Muscle of back (tissue), 11 donors: Measurements from ENCODE around the gene CPED1. TPM values are rescaled to one million over a fixed set of nuclear protein-coding genes. Genes with fewer than 3 reads are reported as not detected.
A peak's percentile ranks its signal among the peaks of the same experiment; 100 is the strongest.
"Not testable (repeated sequence)": the region's sequence is repeated elsewhere in the genome, so short reads cannot be mapped to it uniquely, and the experiment has no call there.

Experiments used
- DNase-seq, 3 donors: peaks; one replicate each; pipeline versions ENCODE4 v3.0.0 to v3.0.0-alpha.2; 2013
- polyA plus RNA-seq, 10 donors: library from polyadenylated mRNA; unstranded; fragments of 120-200 nt; gene quantifications; one replicate each; pipeline ENCODE4 v1.2.1, GENCODE V29; 2013; ENCODE audit not compliant: insufficient read length in 10 of 10

Gene CPED1
- polyA plus RNA-seq, 10 donors, result 8.7 to 34.2 (median 12.0) TPM

DNA sequence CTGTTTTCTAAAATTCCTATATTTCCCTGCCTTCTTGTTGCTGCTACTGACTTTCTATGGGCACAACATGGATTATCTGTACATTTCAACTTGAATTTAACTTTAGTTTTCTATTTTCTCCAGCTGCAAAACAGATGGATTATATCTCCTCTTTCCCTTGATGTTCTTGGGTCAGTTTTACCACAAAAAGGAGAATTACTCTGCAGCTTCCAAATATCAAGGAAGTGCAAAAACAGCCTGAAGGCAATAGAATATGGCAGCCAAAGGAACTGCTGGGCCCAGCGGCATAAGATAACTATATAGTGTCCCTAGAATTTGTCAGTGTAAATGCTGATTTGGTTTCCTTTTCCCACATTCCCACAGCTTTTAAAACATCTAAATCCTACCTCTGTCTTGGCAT, 29.1 kb downstream of the CPED1 start:
- DNase-seq, result no peak

DNA sequence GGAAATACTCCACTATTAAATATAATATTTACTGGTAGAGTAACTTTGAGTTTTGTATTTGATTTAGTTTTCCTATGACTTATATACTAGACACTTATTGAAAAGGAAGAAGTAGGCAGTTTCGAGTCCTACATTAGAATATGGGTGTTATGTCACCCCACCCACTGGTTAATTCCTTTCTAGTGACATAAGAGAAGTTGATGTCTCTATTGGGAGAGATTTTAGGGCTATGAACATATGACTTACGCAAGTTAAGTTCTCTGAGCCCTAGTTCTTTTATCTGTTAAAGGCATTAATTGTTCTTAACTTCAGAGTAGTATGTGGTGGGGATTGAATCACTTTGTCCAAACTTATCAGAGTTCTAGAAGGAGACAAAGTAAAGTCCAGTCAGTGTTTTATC, 30.5 kb downstream of the CPED1 start:
- peak in 1 of 3 donors; percentile 47 for DNase-seq

DNA sequence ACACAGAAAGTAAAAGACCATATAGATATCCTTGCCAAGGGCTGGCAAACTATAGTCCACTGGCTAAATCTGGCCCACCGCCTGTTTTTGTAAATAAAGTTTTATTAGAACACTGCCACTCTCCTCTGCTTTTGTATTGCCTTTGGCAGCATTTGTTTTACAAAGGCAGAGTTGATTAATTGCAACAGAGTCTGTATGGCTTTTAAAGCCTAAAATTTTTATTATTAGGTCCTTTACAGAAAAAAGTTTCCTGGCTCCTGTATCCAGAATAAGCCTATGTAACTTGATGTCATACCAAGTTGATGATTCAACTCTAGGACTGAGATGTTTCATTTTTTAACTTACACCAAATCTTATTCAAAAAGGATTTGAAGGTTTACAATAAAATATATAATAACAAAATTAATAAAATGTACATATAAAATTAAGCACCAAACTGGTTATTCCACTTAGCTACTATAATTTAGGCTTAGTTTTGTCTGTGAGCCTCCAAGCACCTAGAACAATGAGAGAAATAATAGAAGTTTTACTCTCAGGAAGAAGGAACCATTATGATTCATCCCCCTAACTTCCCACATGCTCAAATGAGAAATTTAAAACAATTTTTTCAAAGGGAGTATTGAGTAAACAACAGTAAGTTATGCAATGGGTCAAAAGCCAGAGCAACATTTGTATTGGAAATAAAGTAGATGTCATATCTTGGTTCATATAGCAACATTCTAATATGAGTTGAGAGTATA, 31.9 kb downstream of the CPED1 start:
- peak in 1 of 3 donors; percentile 28 for DNase-seq

DNA sequence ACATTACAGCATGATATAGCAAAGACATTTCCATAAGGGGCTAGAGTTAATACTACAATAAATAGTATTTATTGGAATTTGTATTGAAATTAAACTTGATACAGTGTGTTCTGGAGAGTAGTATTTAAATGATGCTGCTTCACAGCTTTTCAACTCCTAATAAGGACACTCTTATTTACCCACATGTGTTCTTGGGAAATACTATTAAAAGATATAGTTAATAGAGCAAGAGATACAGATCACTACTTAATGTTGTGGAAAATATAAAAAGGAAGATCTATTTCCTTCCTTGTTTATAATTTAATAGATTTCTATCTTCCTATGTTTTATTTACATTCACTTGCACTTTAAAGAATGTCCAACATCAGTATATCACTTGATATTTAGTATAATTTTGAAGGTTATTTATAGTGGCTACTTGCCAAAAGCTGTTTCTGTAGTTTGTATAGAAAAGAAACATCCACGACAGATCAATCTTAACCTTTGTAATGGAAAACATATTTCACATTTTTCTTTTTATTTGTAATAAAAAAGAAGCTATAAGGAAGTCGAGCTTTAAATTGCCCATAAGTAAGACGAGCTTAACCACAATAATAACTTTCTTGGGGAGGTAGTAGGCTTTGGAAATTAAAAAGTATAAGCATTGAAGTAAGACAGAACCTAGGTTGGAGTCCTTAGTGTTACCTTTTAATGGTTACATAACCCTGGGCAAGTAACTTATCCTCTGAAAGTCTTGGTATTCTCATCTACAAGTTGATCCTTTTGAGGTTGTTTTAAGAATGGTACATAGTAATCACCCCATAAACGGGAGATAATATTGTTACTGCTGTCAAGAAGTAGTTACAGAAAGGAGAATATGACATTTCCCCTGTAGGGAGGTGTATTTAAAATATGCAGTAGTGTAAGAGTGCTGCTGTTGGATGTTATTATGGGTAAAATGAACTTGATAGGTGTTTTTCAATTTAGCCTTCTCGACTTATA, 32.8 kb downstream of the CPED1 start:
- DNase-seq, result no peak

DNA sequence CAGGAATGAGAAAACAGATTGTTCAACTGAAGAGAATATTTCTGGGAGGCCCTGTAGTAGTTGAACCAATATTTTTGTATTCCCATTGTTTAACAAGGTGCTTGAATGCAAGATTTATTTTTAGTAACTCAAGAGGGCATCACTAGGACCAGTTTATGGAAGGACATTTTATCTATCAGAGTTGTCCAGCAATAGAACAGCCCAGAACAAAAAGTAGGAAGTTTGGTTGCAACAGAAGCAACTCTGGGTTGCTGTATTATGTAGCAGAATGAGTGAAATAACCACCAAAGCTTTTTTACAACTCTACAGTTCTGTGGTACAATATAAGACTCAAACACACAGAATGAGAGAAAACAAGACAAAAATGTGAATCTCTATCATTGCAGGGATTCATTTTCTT, 34.7 kb downstream of the CPED1 start:
- DNase-seq, result no peak

DNA sequence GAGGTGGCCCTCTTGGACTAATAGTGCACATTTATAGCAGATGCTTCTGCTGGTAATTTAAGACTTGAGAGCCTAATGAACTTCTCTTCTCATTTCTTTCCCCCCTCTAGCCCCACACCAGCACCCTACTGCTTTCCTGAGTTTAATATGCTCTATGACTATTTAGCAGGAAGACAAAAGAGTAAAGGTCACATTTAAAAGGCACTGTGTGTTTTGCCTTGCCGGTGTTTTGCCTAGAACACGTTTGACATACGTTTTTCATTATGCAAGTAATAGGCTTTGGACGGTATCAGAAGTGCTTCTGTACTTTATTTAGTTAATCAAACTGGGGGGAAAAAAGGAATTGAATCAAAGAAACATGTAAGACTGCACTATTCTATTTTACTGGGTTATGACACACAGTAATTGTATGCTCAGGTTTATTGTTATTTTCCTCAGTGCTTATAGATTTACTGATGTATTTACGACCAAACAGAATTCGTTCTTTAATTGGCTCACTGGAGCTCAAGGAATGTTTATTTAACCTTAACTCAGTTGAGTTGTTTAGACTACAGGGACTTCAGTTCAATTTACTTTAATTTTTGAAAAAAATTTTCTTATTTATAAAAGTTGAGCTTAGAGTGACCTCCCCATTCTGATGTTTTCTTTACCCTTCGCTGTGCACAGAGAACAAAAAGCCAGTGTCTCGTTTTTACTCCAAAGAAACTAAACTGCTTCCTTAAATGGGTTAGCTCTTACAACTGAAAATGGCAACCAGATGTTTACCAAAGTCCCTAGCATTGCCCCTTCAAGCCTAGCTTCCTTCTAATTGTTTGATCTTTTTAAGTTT, 35.4 kb downstream of the CPED1 start:
- DNase-seq, result peak in 1 of 3 donors; percentile 16

DNA sequence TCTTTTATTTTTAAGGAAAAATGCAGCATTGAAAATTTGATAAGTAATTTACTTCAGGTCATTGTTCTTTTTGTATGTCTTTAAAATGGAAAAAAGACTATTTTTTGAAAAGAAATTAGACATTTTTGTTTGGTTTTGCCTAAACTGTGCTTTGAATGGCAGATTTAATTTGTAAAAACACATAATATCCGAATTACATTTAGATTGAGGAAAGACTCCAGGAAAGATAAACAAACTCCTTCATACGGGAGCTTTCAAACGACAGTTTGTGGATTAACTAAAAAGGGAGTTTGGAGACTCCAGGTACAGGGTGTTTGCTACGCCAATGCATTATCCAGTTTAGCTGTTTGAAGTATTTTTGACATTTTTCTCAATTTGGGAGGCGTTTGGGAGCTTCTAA, 36.1 kb downstream of the CPED1 start:
- DNase-seq, result no peak

DNA sequence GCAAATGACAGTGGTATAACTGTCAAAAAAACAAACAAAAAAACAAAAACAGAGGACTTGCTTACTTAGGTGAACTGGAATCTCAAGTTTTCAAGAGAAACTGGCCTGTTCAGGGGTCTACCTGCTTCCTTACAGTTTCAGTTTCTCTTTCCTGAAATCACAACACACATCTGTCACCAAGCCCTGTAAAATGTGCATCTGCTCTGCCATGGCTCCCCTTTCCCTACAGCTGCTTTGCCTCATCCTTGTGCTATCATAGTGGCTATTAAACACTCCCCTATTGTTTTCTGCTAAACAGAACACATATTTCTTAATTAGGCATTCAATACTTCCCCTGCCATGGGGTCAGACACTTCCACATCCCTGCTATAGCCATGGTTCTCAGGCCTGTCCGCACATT, 37.6 kb downstream of the CPED1 start:
- DNase-seq, result no peak

DNA sequence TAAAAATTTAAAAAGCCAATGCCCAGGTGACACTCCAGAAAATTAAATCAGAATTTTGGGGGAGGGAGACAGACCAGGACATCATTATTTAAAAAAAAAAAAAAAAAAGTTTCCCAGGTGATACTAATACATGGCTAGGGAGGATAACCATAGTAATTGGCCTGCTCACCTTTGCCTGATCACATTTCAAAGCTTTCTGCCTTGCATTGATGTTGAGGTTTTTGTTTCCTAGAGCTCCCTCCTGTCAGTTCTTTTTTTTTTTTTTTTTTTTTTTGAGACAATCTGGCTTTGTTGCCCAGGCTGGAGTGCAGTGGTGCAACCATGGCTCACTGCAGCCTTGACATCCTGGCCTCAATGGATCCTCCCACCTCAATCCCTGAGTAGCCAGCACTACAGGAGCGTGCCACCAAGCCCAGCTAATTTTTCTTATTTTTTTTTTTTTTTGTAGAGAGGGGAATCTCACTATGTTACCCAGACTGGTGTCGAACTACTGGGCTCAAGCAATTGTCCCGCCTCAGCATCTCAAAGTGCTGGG, 38.1 kb downstream of the CPED1 start:
- DNase-seq, result no peak

DNA sequence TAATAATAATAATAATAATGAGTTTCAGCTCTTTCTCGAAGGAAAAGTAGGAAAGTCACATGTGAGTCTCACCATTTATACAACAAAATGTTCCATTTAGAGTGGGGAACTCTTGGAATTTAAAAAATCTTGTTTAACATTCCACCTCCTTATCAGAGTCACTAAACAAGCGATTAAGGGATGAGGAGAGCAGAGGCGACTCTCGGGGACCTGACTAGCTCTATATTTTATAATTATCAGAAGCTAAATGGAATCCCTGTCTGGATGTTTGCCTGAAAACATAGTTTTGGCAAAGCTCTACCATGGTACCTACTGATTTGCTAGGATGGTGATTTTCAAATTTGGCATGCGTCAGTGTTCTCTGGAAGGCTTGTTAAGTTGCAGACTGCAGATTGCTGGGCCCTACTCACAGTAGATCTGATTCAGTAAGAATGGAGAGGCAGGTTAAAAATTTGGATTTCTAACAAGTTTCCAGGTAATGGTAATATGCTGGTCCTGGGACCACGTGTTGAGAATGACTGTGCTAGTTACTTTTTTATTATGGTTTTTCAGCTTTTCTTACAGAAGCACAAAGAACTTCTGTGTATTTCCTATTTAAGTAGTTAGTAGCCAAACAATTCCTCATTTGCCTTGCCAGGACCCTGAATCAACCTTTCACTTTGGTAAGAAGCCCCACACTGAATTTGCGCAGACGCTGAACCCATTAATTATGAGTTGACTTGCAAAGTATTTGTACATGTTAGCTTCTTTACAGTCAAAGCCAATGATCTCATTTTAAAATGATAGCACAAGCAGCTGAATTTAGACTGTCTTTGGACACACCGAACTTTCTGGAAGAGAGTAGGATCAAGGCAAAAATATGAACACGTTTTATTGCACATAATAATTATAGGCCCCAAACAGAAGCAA, 39.5 kb downstream of the CPED1 start:
- DNase-seq, result no peak

DNA sequence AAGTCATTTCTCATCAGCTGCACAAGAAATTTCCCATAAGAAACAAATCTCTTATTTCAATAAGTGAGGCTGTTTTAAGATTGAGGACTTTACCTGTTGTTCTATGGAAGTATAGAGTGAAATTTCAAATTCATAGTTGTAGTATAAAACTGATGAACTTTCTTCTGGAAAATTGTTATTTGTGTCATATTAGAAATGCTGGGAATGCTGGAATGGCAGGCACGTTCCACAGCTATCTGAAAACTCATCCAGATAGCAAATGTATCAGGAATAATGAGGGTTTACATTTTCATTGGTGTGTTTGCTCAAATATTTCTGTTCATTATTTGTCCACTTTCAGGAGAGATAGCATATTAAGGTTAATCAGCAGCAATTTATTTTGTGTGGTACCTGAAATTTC, 40.8 kb downstream of the CPED1 start:
- DNase-seq, result no peak

DNA sequence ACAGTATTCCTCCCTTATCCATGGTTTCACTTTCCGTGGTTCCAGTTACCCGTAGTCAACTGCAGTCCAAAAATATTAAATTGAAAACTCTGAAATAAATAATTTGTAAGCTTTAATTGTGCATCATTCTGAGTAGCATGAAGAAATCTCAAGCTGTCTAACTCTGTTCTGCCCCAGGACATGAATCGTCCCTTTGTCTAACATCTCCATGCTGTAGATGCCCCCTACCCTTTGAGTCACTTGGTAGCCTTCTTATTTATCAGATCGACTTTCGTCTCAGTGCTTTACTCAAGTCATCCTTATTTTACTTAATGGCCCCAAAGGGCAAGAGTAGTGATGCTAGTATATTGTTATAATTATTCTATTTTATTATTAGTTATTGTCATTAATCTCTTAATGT, 41.8 kb downstream of the CPED1 start:
- no peak for DNase-seq

DNA sequence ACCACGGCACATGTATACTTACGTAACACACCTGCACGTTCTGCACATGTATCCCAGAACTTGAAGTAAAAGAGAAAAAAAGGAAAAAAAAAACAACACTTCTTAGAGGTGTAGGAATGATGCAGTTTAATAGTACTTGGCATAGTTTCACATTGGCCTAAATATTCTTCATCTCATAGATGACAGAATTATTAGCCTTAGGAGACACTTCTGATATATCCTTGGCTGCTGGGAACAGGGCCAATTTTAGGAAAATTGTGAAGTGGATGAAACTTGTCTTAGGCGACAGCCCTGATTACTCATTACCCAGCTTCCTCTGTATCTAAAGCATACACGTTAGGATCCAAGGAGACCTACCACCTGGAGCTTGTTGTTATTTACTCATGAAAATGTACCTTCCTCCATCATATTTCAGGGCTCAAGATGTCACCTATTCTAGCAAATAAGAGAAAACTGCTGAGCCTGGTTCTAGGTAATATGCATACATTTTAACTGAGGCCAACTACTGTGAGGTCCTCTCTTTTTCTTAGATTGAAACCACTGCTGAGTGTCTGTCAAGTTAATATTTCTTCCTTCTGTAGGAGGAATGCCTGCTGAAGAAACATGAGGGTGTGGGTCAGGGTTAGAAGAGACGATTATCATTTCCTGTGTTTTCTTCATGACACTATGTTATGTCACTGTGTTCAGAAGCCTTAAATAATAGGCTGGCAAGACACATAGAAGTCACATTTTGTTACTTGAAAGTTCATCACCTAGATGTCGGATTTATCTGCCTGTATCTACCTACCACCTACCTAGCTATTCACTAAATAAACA, 44.3 kb downstream of the CPED1 start:
- DNase-seq, result peak in 2 of 3 donors; percentile 15 to 43

DNA sequence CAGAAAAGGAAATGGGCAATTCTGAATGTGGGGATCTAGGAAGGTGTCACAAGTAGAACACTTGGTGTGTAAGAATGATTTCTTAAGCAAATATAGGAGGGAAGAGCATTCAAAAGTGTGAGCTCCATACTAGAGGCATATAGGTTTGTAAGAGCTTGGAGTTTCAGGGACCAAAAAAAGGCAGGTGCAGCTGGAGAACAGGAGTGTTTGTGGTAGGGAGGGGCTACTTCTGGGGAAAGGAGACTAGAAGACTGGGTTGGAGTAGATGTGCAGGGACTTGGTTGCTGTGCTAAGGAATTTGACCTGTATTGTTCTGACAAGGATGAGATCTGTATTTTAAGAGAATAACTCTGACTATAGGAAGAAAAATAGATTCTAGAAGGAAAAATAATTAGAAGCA, 46.4 kb downstream of the CPED1 start:
- no peak for DNase-seq

DNA sequence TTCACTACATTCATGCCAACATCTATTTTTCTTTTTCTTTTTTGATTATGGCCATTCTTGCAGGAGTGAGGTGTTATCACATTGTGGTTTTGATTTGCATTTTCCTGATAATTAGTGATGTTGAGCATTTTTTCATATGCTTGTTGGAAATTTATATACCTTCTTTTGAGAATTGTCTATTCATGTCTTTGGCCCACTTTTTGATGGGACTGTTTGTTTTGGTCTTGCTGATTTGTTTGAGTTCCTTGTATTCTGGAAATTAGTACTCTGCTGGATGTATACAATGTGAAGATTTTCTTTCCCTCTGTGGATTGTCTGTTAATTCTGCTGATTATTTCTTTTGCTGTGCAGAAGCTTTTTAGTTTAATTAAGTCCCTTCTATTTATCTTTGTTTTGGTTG, 48.3 kb downstream of the CPED1 start:
- DNase-seq, result not testable (repeated sequence)

DNA sequence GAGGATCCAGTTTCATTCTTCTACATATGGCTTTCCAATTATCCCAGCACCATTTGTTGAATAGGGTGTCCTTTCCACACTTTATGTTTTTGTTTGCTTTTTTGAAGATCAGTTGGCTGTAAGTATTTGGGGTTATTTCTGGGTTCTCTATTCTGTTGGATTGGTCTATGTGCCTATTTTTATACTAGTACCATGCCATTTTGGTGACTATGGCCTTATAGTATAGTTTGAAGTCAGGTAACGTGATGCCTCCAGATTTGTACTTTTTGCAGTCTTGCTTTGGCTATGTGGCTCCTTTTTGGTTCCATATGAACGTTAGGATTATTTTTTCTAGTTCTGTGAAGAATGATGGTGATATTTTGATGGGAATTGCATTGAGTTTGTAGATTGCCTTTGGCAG, 48.8 kb downstream of the CPED1 start:
- not testable (repeated sequence) for DNase-seq

DNA sequence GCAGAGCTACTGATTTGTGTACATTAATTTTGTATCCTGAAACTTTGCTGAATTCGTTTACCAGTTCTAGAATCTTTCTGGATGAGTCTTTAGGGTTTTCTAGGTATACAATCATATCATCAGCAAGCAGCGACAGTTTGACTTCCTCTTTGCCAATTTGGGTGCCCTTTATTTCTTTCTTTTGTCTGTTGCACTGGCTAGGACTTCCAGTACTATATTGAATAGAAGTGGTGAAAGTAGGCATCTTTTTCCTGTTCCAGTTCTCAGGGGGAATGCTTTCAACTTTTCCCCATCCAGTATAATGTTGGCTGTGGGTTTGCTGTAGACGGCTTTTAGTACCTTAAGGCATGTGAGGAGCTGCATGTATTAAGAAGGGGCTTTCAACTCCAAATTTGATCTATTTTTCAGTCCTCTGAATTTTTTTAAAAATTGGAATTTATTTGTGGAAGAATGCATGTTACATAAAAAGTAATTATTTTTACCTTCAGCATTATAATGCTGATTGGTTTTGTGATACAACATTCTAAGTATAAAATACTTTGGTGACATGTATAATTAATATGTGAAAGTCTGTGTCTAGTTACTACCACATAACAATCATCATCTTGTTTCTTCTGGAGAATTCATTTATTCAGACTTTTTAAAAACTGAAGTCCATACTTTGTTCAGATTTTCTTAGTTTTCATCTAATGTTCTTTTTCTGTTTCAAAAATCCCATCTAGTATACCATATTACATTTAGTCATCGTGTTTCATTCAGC, 49.6 kb downstream of the CPED1 start:
- no peak for DNase-seq

DNA sequence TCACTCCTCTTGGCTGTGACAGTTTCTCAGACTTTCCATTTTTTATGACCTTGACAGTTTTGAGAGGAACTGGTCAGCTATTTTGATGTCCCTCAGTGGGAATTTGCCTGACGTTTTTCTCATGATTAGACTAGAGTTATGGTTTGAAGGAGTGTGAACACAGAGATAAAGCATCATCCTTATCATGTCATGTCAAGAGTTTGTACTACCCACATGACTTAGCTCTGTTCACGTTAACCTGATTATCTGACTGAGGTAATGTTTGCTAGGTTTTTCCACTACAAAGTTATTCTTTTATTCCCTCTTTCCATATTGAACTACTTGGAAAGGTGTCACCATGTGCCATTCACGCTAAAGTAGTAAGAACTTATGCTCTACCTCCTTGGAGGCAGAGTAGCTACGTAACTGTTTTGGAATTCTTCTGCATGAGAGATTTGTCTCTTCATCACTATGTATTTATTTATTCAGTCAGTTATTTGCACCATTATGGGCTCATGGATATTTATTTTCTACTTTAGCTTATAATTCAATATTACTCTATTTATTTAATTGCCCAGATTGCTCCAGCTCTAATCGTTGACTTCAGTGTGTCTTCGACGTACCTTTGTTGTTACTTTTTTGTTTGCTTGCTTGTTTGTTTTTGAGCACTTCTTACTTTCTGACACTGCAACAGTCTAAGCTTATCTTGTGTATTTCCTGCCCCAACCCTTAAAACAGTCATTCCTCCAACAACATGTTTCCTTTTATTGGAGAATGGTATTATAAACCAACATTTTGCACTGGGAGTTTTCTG, 50.4 kb downstream of the CPED1 start:
- no peak for DNase-seq
